HFFc6 (cell line): ENCODE measurements around the gene MYMK. TPM values are rescaled to one million over a fixed set of nuclear protein-coding genes. Genes with fewer than 3 reads are reported as not detected.

ENCODE experiments used
- DNase-seq: peaks from one replicate; pipeline ENCODE4 v3.0.0-alpha.2; 2018
- H3K27ac Mint-ChIP-seq: 2 replicates; pipeline ENCODE4 v1.8.0; 2020; ENCODE audit warnings: mild to moderate bottlenecking, mixed read lengths
- H3K27me3 Mint-ChIP-seq: 2 replicates; pipeline ENCODE4 v1.8.0; 2021; ENCODE audit warnings: mild to moderate bottlenecking, moderate library complexity, mixed read lengths; ENCODE audit not compliant: insufficient read depth
- H3K36me3 Mint-ChIP-seq: 2 replicates; pipeline ENCODE4 v1.8.0; 2021; ENCODE audit warnings: low read depth, mixed read lengths
- H3K4me1 Mint-ChIP-seq: 2 replicates; pipeline ENCODE4 v1.8.0; 2020; ENCODE audit warnings: low read depth, mixed read lengths
- H3K4me3 Mint-ChIP-seq: 2 replicates; pipeline ENCODE4 v1.8.0; 2020; ENCODE audit warnings: mild to moderate bottlenecking, moderate library complexity, mixed read lengths
- H3K9me3 Mint-ChIP-seq: 2 replicates; pipeline ENCODE4 v1.8.0; 2020; ENCODE audit warnings: mild to moderate bottlenecking, mixed read lengths
- total RNA-seq, 6 experiments: library from RNA; stranded (reverse); fragmentation: NEBNext Ultra II Directional; extraction: Animal tissue kit (Norgen Biotek cat#: 25700); gene quantifications; 2 replicates in 1 of 6; 3 replicates in 5 of 6; pipeline ENCODE4 v1.2.3, GENCODE V29; 2021
- TF ChIP-seq, protein P1 (sequence below): fragments of 200-600 bp; sonication (generic); IDR thresholded peaks from 2 replicates; pipeline ENCODE4 v1.5.0; 2021; ENCODE audit warnings: antibody characterized with exemption, mild to moderate bottlenecking

Gene MYMK
- total RNA-seq, 6 experiments from 2014 or later: not detected

DNA sequence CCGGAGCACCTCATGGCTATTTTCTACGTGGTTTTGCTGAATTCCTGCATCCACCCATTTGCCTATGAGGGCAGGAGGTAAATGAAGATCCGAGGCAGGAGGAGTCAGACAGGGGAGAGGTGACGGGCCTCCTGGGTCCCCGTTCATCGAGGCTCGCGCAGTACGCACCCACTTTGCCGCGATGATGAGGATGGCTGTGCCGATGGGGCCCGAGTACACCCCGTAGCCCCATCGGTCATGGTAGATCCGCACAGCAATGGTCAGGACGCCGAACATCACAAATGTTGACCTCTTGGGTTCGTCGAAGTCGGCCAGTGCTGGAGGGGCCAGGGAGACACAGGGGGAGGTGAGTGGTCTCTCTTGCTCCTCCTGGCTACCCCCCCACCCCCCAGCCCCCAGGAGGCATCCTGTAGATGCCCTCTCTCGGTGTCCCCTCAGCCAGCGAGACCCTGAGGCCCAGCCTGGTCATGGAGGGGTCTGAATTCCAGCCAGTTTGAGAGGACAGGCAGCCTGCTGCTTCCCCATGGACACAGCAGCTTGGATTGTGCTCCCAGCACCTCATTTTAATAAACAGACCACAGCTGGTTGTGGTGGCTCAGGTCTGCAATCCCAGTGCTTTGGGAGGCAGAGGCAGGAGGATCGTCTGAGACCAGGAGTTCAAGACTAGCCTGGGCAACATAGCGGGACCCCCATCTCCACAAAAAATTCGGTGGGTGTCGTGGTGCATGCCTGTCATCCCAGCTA is 5.9 kb downstream of the MYMK start:
- Mint-ChIP-seq H3K27me3 (peaks cover 47% of the 10 kb centered on the region), H3K36me3 (no peaks in the 10 kb centered on the region), H3K4me3 (no peak overlapping the region), H3K27ac (no peak overlapping the region), H3K9me3 (no peaks in the 10 kb centered on the region), H3K4me1 (no peaks in the 10 kb centered on the region)
- TF ChIP-seq, protein P1, sequence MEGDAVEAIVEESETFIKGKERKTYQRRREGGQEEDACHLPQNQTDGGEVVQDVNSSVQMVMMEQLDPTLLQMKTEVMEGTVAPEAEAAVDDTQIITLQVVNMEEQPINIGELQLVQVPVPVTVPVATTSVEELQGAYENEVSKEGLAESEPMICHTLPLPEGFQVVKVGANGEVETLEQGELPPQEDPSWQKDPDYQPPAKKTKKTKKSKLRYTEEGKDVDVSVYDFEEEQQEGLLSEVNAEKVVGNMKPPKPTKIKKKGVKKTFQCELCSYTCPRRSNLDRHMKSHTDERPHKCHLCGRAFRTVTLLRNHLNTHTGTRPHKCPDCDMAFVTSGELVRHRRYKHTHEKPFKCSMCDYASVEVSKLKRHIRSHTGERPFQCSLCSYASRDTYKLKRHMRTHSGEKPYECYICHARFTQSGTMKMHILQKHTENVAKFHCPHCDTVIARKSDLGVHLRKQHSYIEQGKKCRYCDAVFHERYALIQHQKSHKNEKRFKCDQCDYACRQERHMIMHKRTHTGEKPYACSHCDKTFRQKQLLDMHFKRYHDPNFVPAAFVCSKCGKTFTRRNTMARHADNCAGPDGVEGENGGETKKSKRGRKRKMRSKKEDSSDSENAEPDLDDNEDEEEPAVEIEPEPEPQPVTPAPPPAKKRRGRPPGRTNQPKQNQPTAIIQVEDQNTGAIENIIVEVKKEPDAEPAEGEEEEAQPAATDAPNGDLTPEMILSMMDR: no peak
- no peak for DNase-seq

DNA sequence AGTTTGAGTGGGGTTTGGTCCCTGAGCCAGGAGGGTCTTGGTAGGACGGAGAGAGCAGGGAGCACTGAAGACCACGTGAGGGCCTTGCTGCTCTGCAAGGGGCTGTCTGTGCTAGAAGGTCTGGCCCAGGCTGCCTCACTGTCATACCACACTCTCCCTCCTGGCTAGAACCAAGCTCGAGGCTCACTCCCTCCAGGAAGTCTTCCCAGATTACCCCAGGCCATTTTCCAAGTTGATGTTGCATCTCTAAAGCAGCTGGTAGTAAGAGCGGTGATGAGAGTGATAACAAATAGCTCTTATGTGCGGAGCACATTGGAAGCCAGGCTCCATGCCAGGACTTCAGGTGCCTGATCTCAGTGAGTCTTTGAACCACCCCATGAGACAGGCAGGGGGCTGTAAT is 6.6 kb downstream of the MYMK start:
- TF ChIP-seq, protein P1: no peak
- no peak overlapping the region for H3K4me3 Mint-ChIP-seq
- no peaks in the 10 kb centered on the region for H3K9me3 Mint-ChIP-seq
- no peaks in the 10 kb centered on the region for H3K4me1 Mint-ChIP-seq
- H3K27me3 Mint-ChIP-seq: peaks cover 41% of the 10 kb centered on the region
- H3K27ac Mint-ChIP-seq: no peak overlapping the region
- DNase-seq: no peak
- H3K36me3 Mint-ChIP-seq: no peaks in the 10 kb centered on the region

DNA sequence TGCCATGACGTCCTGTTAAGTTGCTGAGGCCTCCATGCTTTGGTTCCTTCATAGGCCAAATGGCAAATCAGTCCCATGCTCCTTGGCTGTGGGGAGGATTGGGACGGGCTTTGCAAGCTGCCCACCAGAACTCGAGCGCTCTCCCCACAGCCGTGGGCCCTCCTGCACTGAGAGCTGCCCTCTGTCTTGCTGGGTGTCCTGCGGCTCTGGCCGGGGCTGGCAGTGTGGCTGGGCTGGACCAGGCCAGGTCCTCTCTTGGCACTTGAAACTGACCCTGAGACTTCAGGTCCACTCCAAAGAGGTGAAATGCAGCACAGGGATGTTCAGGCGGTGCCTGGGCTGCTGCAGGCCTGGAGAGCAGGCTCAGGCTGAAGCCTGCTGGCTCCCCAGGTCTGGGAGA is 7.0 kb downstream of the MYMK start:
- TF ChIP-seq, protein P1: no peak
- Mint-ChIP-seq H3K4me3 (no peak overlapping the region), H3K36me3 (no peaks in the 10 kb centered on the region), H3K4me1 (no peaks in the 10 kb centered on the region), H3K27ac (no peak overlapping the region), H3K9me3 (no peaks in the 10 kb centered on the region), H3K27me3 (peaks cover 36% of the 10 kb centered on the region)
- DNase-seq: no peak

DNA sequence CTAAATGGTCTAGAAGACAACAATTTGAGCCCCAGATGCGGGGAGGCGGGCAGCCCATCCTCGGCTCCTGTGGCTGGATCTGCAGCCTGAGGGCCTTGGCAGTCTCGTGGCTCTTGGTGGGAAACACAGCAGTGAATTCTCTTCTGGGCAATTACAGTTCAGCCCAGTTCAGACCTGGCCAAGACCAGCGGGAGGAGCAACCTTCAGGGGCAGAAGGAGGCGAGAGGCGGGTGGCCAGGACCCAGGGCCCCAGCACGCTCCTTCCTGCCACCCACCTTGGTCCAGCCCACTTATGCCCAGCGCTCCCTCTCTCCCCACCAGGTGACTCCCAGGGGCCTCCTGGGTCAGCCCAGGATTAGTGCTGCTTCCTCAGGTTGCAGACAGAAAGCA is 7.8 kb downstream of the MYMK start:
- no peaks in the 10 kb centered on the region for H3K36me3 Mint-ChIP-seq

DNA sequence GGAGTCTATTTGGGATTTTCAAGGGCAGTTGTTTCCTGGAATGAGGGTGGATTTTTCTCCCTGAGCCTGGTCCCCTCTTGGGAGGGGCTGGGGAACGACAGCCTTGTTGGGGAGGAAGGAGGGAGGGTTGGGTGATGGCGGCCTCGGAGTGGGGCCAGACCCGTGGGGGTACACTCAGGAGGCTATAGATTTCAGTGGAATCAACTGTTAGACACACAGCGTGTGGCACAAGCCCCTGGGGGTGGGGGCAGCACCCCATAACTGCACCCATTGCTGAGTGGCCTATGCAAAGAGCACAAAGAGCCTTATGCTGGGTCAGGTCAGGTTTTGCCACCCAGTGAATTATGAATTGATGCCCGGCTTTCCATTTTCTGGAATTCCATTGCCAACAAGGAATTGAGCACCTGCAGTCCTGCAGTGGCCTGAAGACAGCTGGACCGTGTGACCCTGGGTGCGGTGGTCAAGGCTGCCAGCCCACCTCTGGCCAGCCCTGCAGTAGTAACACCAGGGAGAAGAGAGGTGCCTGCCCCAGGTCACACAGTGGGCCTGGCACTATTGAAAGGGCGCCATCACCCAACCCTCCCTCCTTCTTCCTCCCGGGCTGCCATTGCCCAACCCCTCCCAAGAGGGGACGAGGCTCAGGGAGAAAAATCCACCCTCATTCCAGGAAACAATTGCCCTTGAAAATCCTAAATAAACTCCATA is 8.4 kb downstream of the MYMK start:
- H3K4me3 Mint-ChIP-seq: no peak overlapping the region
- DNase-seq: no peak
- H3K27me3 Mint-ChIP-seq: peaks cover 27% of the 10 kb centered on the region
- no peaks in the 10 kb centered on the region for H3K9me3 Mint-ChIP-seq
- TF ChIP-seq, protein P1: no peak
- H3K27ac Mint-ChIP-seq: no peak overlapping the region
- no peaks in the 10 kb centered on the region for H3K4me1 Mint-ChIP-seq
- no peaks in the 10 kb centered on the region for H3K36me3 Mint-ChIP-seq

More for the DNA sequence above, 7.8 kb downstream of the MYMK start:
- TF ChIP-seq, protein P1: no peak
- Mint-ChIP-seq H3K9me3 (no peaks in the 10 kb centered on the region), H3K27ac (no peak overlapping the region), H3K4me1 (no peaks in the 10 kb centered on the region), H3K27me3 (peaks cover 30% of the 10 kb centered on the region), H3K4me3 (no peak overlapping the region)
- DNase-seq: no peak
